GM19099 (cell line): ENCODE measurements around the gene CMKLR1.

Source experiments
- POLR2A ChIP-seq: IDR thresholded peaks from 3 replicates; pipeline ENCODE4 v1.6.1; 2011; ENCODE audit warnings: low read depth; ENCODE audit not compliant: insufficient read length; ENCODE audit errors: extremely low read depth

Gene CMKLR1

DNA sequence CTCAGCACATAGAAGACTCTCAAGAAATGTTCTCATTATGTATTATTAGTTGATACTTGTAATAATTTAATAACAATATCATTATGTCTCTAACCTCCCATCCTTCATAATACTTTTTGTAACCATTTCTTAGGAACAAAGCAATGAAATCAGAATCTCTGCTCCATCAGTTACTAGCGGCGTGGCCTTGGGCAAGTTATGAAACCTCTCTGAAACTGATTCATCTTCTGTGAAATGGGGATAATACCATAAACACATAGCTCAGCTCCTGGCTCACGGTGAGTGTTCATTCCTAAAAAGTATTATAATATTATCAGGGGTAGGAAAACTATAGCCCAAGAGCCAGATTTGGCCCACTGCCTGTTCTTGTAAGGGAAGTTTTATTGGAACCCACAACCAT, 11.4 kb upstream of the CMKLR1 start:
- no peak for TF ChIP-seq POLR2A

GRCh38 chr12:108349278-108349688, 10.2 kb upstream of the CMKLR1 start:
- no peak for TF ChIP-seq POLR2A

DNA sequence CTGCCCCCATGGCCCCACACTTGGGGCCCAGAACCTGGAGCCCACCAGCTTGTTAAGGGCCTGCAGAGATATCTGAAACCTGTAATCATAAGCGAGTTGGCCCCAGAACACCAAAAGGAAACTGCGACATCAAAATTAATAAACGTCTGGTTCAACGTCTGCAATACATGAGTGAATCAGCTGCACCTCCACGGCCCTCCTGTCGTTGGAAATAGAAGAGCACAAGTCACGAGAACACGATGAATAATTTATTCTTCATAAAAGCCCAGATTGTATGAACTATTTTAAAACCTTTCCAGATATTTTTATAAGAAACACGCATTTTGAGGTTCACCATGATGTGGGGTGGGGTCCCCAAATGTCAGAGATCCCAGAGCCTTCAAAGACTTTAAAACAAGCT, 9.7 kb upstream of the CMKLR1 start:
- no peak for TF ChIP-seq POLR2A

GRCh38 chr12:108346727-108347710, 7.9 kb upstream of the CMKLR1 start:
- TF ChIP-seq POLR2A: no peak

DNA sequence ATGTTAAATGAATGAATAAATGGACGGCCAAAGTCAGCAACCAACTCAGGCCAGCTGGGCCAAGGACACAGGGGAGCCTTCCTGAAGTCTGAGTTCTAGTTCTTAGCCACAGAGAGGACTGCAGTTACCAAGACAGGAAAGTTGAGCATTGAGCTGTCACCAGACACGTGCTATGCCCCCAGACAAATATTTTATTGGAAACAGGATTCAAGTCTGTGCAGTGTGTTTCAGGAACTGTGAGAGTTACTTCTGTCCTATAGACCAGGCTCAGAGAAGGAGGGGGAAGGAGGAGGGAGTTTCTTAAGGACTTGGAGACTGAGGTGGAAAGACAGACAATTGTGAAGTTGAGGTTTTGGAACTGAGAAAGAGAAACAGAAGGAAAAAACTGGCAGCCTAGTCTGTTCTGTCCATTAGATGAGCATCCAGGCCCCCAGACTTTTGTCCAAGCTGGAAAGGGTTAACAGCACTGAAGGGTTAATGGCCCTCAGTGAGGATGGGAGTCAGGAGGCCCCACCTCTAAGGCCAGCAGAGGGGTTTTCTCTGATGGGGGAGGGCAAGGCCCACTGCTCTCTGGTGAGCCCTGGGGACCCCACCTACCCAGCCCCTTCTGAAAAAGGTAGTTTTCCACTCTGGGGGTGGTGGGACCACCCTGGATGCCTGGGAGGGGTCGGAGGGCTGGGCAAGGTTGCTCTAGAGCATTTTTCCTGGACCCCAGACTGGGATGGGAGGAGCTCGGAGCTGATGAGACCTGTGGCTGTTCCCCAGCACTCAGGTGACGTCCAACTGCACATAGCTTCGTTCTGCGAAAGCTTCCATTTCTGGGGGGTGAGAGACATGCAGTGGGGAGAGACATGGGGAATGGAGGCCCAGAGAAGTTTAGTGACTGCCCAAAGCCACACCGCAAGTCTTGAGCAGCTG, 6.9 kb upstream of the CMKLR1 start:
- no peak for TF ChIP-seq POLR2A

GRCh38 chr12:108342985-108343384, 3.9 kb upstream of the CMKLR1 start:
- no peak for TF ChIP-seq POLR2A

GRCh38 chr12:108341854-108342847, 3.0 kb upstream of the CMKLR1 start:
- no peak for TF ChIP-seq POLR2A

- TF ChIP-seq POLR2A: no peak
Observed at GRCh38 chr12:108341356-108341755, 2.2 kb upstream of the CMKLR1 start.

DNA sequence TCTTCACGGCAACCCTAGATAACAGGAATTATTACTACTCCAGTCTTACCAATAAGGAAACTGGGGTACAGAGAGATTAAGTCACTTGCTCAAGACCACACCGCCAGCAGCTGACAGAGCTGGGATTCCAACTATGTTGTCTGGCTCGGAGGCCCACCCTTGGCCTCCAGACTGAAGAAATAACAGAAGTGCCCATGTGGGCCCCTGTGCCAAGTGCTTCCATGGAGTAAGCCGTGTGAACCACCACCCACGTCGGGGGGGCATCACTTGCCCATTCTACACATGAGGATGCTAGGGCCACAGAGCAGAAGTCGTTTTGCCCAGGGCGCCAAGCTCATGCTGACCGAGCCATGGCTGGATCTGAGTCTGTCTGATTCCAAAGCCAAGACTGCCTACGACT, 926 bp upstream of the CMKLR1 start:
- no peak for TF ChIP-seq POLR2A

DNA sequence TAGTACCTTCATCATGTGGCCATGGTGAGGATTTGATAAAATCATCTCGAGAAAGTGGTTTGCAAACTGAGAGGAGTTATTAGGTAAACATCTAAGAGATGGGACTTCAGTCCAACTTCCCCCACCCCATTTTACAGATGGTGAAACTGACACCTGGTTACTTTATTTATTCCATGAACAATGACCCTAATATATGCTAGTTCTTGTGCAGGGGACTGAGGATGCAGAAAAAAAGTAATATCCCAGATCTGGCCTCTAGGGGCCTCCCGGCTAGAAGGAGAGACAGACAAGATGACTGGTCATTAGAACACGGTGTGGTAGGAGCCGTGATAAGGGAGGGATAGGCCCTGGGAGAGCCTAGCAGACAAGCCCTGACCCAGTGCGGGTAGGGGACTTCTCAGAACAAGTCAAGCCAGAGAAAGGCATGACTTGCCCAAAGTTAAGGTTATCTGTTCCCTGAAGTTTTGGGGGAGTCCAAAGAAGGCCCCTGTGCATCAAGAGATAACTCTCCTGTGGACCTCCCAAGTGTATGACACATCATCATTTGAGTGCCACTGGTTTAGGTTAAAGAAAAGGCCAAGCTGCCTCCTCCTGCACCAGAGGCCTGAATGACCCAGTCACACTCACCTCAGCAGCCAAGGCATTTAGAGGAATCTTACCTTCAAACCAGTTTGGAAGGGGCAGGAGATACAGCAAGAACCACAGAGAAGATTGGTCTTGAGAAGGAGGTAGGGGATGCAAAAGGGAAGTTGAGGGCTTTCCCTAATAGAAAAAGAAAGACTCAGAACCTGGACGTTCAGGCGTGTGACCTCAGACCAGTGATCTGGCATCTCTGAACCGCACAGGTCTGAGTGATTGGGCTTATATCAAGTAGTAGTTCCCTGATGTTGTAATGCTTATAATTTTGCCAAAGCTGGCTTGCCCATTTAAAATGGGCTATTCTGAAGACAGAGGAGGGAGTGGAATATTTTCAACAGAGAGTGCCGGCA, 1.6 kb downstream of the CMKLR1 start:
- TF ChIP-seq POLR2A: no peak

DNA sequence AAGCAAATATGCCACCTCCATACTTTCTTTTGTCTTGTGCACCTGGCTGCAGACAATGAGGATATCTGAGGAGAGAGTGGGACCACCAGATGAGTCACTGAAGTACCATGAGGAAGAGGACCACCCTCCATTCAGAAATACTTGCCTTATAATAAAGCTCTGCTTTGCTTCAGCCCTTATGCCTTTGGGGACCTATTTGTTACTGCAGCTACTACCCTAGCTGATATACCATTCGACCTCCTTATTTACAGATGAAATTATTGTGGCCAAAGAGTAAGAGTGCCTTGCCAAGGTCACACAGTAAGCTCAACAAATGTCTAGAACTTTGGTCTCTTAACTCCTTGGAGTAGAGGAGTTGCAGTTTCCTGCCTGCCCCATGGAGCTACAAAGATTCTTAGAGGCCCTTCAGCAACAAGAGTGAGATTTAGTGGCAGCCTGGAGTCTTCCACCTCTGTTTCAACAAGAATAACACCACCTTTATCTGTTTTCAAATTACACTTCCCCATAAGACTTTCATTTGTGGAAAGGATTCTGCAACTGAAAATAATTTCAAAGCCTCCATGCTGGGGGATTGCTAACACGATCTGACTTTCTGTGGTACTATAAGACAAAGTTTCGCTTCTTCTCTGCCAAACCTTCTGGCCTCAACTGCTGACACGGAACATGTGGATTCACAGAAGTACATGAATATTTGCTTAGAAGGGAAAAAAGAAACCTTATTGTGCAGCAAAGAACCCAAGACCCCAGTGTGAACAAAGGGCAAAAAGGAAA, 3.6 kb downstream of the CMKLR1 start:
- no peak for TF ChIP-seq POLR2A

- no peak for TF ChIP-seq POLR2A
Observed at GRCh38 chr12:108333898-108334699, 5.0 kb downstream of the CMKLR1 start.
